Measurements from ENCODE around the gene DUOX2.

Gene DUOX2

GRCh38 chr15:45097466-45097865, 16.5 kb downstream of the DUOX2 start:
- H3K36me3 ChIP-seq (ENCODE audit: insufficient read depth, low read length), result no peaks in the 10 kb centered on the region
- TF ChIP-seq CTCF (conservative IDR thresholded peaks at IDR 0.05; ENCODE audit: low read length), result no peak
- H3K9me2 ChIP-seq (replicated peaks; ENCODE audit: low read depth, low read length), result no peaks in the 10 kb centered on the region
- no peak overlapping the region for H3K4me3 ChIP-seq (ENCODE audit: low read length, poor library complexity, severe bottlenecking)
- no peaks in the 10 kb centered on the region for H3K27me3 ChIP-seq (ENCODE audit: insufficient read depth, low read length, poor library complexity, severe bottlenecking)
- no peaks in the 10 kb centered on the region for H3K9me3 ChIP-seq (ENCODE audit: insufficient read depth, low read depth, low read length)
- H3K4me1 ChIP-seq (ENCODE audit: insufficient read depth, low read length, poor library complexity, severe bottlenecking), result no peaks in the 10 kb centered on the region
- no peaks in the 10 kb centered on the region for H4K20me1 ChIP-seq (ENCODE audit: insufficient read depth, low read length, poor library complexity, severe bottlenecking)
- H3K9ac ChIP-seq (ENCODE audit: low read depth, low read length, poor library complexity, severe bottlenecking), result no peak overlapping the region
- no peaks in the 10 kb centered on the region for H3K79me2 ChIP-seq (ENCODE audit: insufficient read depth, low read length)
- H3K4me2 ChIP-seq (ENCODE audit: low read depth, low read length, poor library complexity, severe bottlenecking), result no peak overlapping the region
- H2AFZ ChIP-seq (ENCODE audit: low read length), result no peak overlapping the region
- no peaks in the 10 kb centered on the region for H3F3A ChIP-seq (ENCODE audit: low read depth)

- no peak overlapping the region for H3K9ac ChIP-seq (ENCODE audit: low read depth, low read length, poor library complexity, severe bottlenecking)
- H3K27me3 ChIP-seq (ENCODE audit: insufficient read depth, low read length, poor library complexity, severe bottlenecking), result no peaks in the 10 kb centered on the region
- no peak for TF ChIP-seq EZH2phosphoT487 (IDR thresholded peaks at IDR 0.05; ENCODE audit: borderline replicate concordance)
- TF ChIP-seq CTCF (conservative IDR thresholded peaks at IDR 0.05; ENCODE audit: low read length), result no peak
- no peak overlapping the region for H3K4me2 ChIP-seq (ENCODE audit: low read depth, low read length, poor library complexity, severe bottlenecking)
- H2AFZ ChIP-seq (ENCODE audit: low read length), result no peak overlapping the region
- H3K79me2 ChIP-seq (ENCODE audit: insufficient read depth, low read length), result no peaks in the 10 kb centered on the region
- no peak overlapping the region for H3K4me3 ChIP-seq (ENCODE audit: low read length, poor library complexity, severe bottlenecking)
- no peaks in the 10 kb centered on the region for H3K36me3 ChIP-seq (ENCODE audit: insufficient read depth, low read length)
- no peaks in the 10 kb centered on the region for H3K4me1 ChIP-seq (ENCODE audit: insufficient read depth, low read length, poor library complexity, severe bottlenecking)
- H3F3A ChIP-seq (ENCODE audit: low read depth), result no peaks in the 10 kb centered on the region
- H3K9me3 ChIP-seq (ENCODE audit: insufficient read depth, low read depth, low read length), result no peaks in the 10 kb centered on the region
- H4K20me1 ChIP-seq (ENCODE audit: insufficient read depth, low read length, poor library complexity, severe bottlenecking), result no peaks in the 10 kb centered on the region
- no peaks in the 10 kb centered on the region for H3K9me2 ChIP-seq (replicated peaks; ENCODE audit: low read depth, low read length)
These were observed 18.3 kb downstream of the DUOX2 start for GRCh38 chr15:45095661-45096060.

GRCh38 chr15:45094358-45094730, 19.6 kb downstream of the DUOX2 start:
- no peak overlapping the region for H2AFZ ChIP-seq (ENCODE audit: low read length)

More at GRCh38 chr15:45094358-45094730, 19.6 kb downstream of the DUOX2 start:
- H3K9me2 ChIP-seq (replicated peaks; ENCODE audit: low read depth, low read length), result no peaks in the 10 kb centered on the region
- no peaks in the 10 kb centered on the region for H3K36me3 ChIP-seq (ENCODE audit: insufficient read depth, low read length)
- no peak overlapping the region for H3K4me2 ChIP-seq (ENCODE audit: low read depth, low read length, poor library complexity, severe bottlenecking)
- H3K9me3 ChIP-seq (ENCODE audit: insufficient read depth, low read depth, low read length), result no peaks in the 10 kb centered on the region
- no peaks in the 10 kb centered on the region for H3K27me3 ChIP-seq (ENCODE audit: insufficient read depth, low read length, poor library complexity, severe bottlenecking)
- H3K4me1 ChIP-seq (ENCODE audit: insufficient read depth, low read length, poor library complexity, severe bottlenecking), result no peaks in the 10 kb centered on the region
- no peak overlapping the region for H3K9ac ChIP-seq (ENCODE audit: low read depth, low read length, poor library complexity, severe bottlenecking)
- no peaks in the 10 kb centered on the region for H3F3A ChIP-seq (ENCODE audit: low read depth)
- no peaks in the 10 kb centered on the region for H4K20me1 ChIP-seq (ENCODE audit: insufficient read depth, low read length, poor library complexity, severe bottlenecking)
- H3K79me2 ChIP-seq (ENCODE audit: insufficient read depth, low read length), result no peaks in the 10 kb centered on the region
- no peak overlapping the region for H3K4me3 ChIP-seq (ENCODE audit: low read length, poor library complexity, severe bottlenecking)
- TF ChIP-seq EZH2phosphoT487 (IDR thresholded peaks at IDR 0.05; ENCODE audit: borderline replicate concordance) (no peak), CTCF (conservative IDR thresholded peaks at IDR 0.05; ENCODE audit: low read length) (no peak)

Data from Loucy (cell line).